Measurements from ENCODE around the gene AFAP1. TPM values are rescaled to one million over a fixed set of nuclear protein-coding genes. Genes with fewer than 3 reads are reported as not detected.

Gene AFAP1
- total and polyA plus RNA-seq, 2 of the 4 experiments (the other 2 are of a cell fraction) = 48.2 to 80.9 TPM

GRCh38 chr4:7815562-7815961 lies 124.1 kb downstream of the AFAP1 start:
- POLR2A ChIA-PET (ENCODE audit: unreplicated experiment) = no interaction called here

More at GRCh38 chr4:7815562-7815961, 124.1 kb downstream of the AFAP1 start:
- H4K20me1 ChIP-seq (ENCODE audit: insufficient read depth, low read length) = peaks cover 15% of the 10 kb centered on the region; the same call in 1 of the 2 replicates
- dilution Hi-C loops (cut with HindIII; ENCODE audit: low sequenced_read_pairs, unreplicated experiment) = no loop called here
- intact Hi-C loops (cut with micrococcal nuclease) = no loop called here
- H3K36me3 ChIP-seq (ENCODE audit: control insufficient read depth, insufficient read depth, low read length) = peaks cover 62% of the 10 kb centered on the region
- H2BK15ac ChIP-seq (ENCODE audit: low read depth, low read length) = 0 out of 3 replicates have a peak overlapping the region, but pooled peaks have one; percentile 7
- peaks cover 39% of the 10 kb centered on the region for H3K9me1 ChIP-seq (ENCODE audit: insufficient read depth, low read length)
- H3K23ac ChIP-seq (ENCODE audit: low read depth, low read length) = no peak overlapping the region
- no peak overlapping the region for H3K56ac ChIP-seq (ENCODE audit: extremely low read depth, insufficient read depth, low read length)
- no peak for TF ChIP-seq NFE2L2 (IDR thresholded peaks at IDR 0.05; ENCODE audit: low read depth, low read length)
- TF ChIP-seq CEBPB (IDR thresholded peaks at IDR 0.05; ENCODE audit: low read depth, low read length) = peak; percentile 83
- TF ChIP-seq, protein P1, sequence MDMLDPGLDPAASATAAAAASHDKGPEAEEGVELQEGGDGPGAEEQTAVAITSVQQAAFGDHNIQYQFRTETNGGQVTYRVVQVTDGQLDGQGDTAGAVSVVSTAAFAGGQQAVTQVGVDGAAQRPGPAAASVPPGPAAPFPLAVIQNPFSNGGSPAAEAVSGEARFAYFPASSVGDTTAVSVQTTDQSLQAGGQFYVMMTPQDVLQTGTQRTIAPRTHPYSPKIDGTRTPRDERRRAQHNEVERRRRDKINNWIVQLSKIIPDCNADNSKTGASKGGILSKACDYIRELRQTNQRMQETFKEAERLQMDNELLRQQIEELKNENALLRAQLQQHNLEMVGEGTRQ (IDR thresholded peaks at IDR 0.05; ENCODE audit: low read depth, low read length) = no peak
- TF ChIP-seq BHLHE40 (IDR thresholded peaks at IDR 0.05; ENCODE audit: low read depth, low read length) = no peak
- 0 out of 2 replicates have a peak, but pooled peaks have one; percentile 26 for TF ChIP-seq CTCF (conservative IDR thresholded peaks at IDR 0.05; ENCODE audit: low read depth, low read length)
- no peak for TF ChIP-seq POLR2A (IDR thresholded peaks at IDR 0.05; ENCODE audit: low read depth, low read length)
- no peak for TF ChIP-seq RCOR1 (IDR thresholded peaks at IDR 0.05; ENCODE audit: insufficient replicate concordance, low read length)
- TF ChIP-seq RFX5 (IDR thresholded peaks at IDR 0.05; ENCODE audit: low read depth, low read length) = no peak
- TF ChIP-seq MAZ (IDR thresholded peaks at IDR 0.05; ENCODE audit: borderline replicate concordance, low read depth, low read length) = no peak
- TF ChIP-seq MAFK (IDR thresholded peaks at IDR 0.05; ENCODE audit: low read depth, low read length) = no peak
- peak; percentile 45 for TF ChIP-seq RAD21 (IDR thresholded peaks at IDR 0.05; ENCODE audit: low read length)
- no peak for TF ChIP-seq SMC3 (IDR thresholded peaks at IDR 0.05; ENCODE audit: low read depth, low read length)
- no peak for TF ChIP-seq ELK1 (IDR thresholded peaks at IDR 0.05; ENCODE audit: borderline replicate concordance, low read depth, low read length)
- TF ChIP-seq FOS (IDR thresholded peaks at IDR 0.05; ENCODE audit: low read depth, low read length) = peak; percentile 76
- H3K14ac ChIP-seq (replicated peaks; ENCODE audit: low read depth, low read length) = no peak overlapping the region
- no peak overlapping the region for H3K4me3 ChIP-seq (ENCODE audit: insufficient read depth, low read depth, low read length)
- H2BK120ac ChIP-seq (ENCODE audit: low read depth, low read length) = no peak overlapping the region
- H3K27me3 ChIP-seq (ENCODE audit: control insufficient read depth, insufficient read depth, low read length) = no peaks in the 10 kb centered on the region
- CTCF ChIA-PET = interaction anchor here (1.0 to 1.5 kb wide), 3 partner anchors 13 to 111 kb away, joined by 3 to 4 read pairs (median 3); no protein-coding TSS in a partner anchor
- ATAC-seq (ENCODE audit: low read depth) = no peak
- H3K9me3 ChIP-seq (ENCODE audit: control insufficient read depth, insufficient read depth, low read length) = no peaks in the 10 kb centered on the region
- H4K8ac ChIP-seq (ENCODE audit: low read depth in 2 of 2, low read length in 2 of 2) = no peak overlapping the region
- H2AK5ac ChIP-seq (ENCODE audit: low read depth, low read length) = peak overlapping the region; percentile 67
- 60% methylated on average over 1 of the region's 6 CpGs; no CpG with 5 or more reads in 1 of the 2 experiments for WGBS, 2 experiments (ENCODE audit: extremely low coverage in 2 of 2, insufficient read length in 1 of 2)
- peaks cover 44% of the 10 kb centered on the region for H3K4me1 ChIP-seq (ENCODE audit: control insufficient read depth, insufficient read depth, low read length)
- H3K4me2 ChIP-seq (ENCODE audit: low read depth, low read length) = no peak overlapping the region
- no peak overlapping the region for H2AFZ ChIP-seq (replicated peaks; ENCODE audit: low read length, poor library complexity)
- H4K5ac ChIP-seq (ENCODE audit: low read depth, low read length) = no peak overlapping the region
- no peak overlapping the region for H3K18ac ChIP-seq (ENCODE audit: low read depth, low read length)
- H3K4ac ChIP-seq (ENCODE audit: low read depth, low read length) = peak overlapping the region; percentile 26; the same call in 1 of the 2 replicates
- no peak overlapping the region for H3K9ac ChIP-seq (ENCODE audit: low read depth, low read length)
- peaks cover 43 to 87% of the 10 kb centered on the region in 2 experiments for H3K79me1 ChIP-seq (ENCODE audit: low read depth in 1 of 2, low read length in 2 of 2)
- H2AK9ac ChIP-seq (replicated peaks; ENCODE audit: low read depth, low read length, poor library complexity) = no peak overlapping the region
- no peak overlapping the region for H3K27ac ChIP-seq (ENCODE audit: insufficient read depth, low read length)
- H2BK5ac ChIP-seq (ENCODE audit: low read depth, low read length, poor library complexity, severe bottlenecking) = peak overlapping the region; percentile 56
- H4K91ac ChIP-seq (ENCODE audit: insufficient read depth, low read depth, low read length) = no peak overlapping the region
- DNase-seq = peak; percentile 87
- in situ Hi-C loops (cut with MboI; ENCODE audit: low sequenced_read_pairs) = no loop called here
- BruUV-seq (replicated peaks) = no TSS peak
- no peak overlapping the region for H2BK20ac ChIP-seq (ENCODE audit: low read depth, low read length)

Measured in IMR-90 (cell line).